PC-9 (cell line): ENCODE measurements around the gene UBR4.

Source experiments
- EZH2 ChIP-seq: fragments of 200-600 bp; sonication (generic); IDR thresholded peaks from 2 replicates; pipeline ENCODE4 v1.8.0; 2017; ENCODE audit warnings: antibody characterized with exemption, low read depth
- TF ChIP-seq, protein P1 (sequence below): fragments of 200-600 bp; sonication (generic); conservative IDR thresholded peaks from 2 replicates; pipeline ENCODE4 v1.6.1; 2017; ENCODE audit warnings: mixed run types, antibody characterized with exemption, mild to moderate bottlenecking, moderate library complexity

DNA sequence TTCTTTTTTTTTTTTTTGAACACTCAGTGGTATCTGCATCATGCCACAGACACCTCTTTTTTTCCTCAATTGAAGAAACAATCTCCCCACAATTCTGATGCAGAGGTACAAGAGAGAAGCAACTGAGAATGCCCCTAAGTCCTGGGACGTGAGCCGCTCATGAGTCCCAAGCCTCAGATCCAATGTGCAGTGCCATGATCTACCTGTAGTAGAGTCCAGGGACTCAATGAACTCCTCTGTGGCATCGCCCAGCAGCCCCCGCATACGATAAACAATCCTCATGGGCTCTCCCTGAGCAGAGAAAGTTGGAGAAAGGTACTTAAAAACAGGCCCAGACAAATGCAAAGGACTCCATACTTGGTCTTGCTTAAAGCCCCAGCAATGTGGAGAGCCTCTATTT, 113.1 kb downstream of the UBR4 start:
- TF ChIP-seq, protein P1, sequence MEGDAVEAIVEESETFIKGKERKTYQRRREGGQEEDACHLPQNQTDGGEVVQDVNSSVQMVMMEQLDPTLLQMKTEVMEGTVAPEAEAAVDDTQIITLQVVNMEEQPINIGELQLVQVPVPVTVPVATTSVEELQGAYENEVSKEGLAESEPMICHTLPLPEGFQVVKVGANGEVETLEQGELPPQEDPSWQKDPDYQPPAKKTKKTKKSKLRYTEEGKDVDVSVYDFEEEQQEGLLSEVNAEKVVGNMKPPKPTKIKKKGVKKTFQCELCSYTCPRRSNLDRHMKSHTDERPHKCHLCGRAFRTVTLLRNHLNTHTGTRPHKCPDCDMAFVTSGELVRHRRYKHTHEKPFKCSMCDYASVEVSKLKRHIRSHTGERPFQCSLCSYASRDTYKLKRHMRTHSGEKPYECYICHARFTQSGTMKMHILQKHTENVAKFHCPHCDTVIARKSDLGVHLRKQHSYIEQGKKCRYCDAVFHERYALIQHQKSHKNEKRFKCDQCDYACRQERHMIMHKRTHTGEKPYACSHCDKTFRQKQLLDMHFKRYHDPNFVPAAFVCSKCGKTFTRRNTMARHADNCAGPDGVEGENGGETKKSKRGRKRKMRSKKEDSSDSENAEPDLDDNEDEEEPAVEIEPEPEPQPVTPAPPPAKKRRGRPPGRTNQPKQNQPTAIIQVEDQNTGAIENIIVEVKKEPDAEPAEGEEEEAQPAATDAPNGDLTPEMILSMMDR: no peak
- TF ChIP-seq EZH2: no peak
